Astrocyte of the spinal cord (primary cell): ENCODE results near the gene MFAP1.

ENCODE experiments used
- DNase-seq: peaks from one replicate; pipeline ENCODE4 v3.0.0; 2011; ENCODE audit warnings: low read depth, low spot score
- H3K4me3 ChIP-seq: 2 replicates; pipeline ENCODE4 v1.5.1; 2011; ENCODE audit warnings: low read depth, mild to moderate bottlenecking, low read length, moderate library complexity
- CTCF ChIP-seq: IDR thresholded peaks from 2 replicates; pipeline ENCODE4 v1.5.1; 2012; ENCODE audit warnings: low read depth, mild to moderate bottlenecking, low read length, inconsistent platforms
- in situ Hi-C: cut with HindIII; loops from 2 replicates; pipeline ENCODE4 v1.10.0; 2017; ENCODE audit warnings: low sequenced_read_pairs

The MFAP1 gene

GRCh38 chr15:43789409-43789808 lies 35.1 kb downstream of the MFAP1 start:
- in situ Hi-C loops = no loop called here
- TF ChIP-seq CTCF = no peak

GRCh38 chr15:43779016-43779415 lies 45.5 kb downstream of the MFAP1 start:
- in situ Hi-C loops = no loop called here
- no peak for DNase-seq
- no peak for TF ChIP-seq CTCF
- H3K4me3 ChIP-seq = no peak overlapping the region

More at GRCh38 chr15:43789409-43789808, 35.1 kb downstream of the MFAP1 start:
- no peak overlapping the region for H3K4me3 ChIP-seq
- DNase-seq = no peak

- peak overlapping the region; percentile 69 for H3K4me3 ChIP-seq
- in situ Hi-C loops = no loop called here
- DNase-seq = no peak
- TF ChIP-seq CTCF = peak; percentile 83
Observed at GRCh38 chr15:43777267-43777914, 47.1 kb downstream of the MFAP1 start.

GRCh38 chr15:43776718-43777266 lies 47.7 kb downstream of the MFAP1 start, which contains the start of gene ELL3:
Gene ELL3, minus strand, starts transcription at chr15:43776966. Its CDS starts 65 bp downstream, at chr15:43776901.
- DNase-seq = peak; percentile 79
- peak within 1 kb of the TSS; percentile 69 for H3K4me3 ChIP-seq
- in situ Hi-C loops = no loop called here
- no peak for TF ChIP-seq CTCF

- DNase-seq = no peak
- H3K4me3 ChIP-seq = peak overlapping the region; percentile 69
- in situ Hi-C loops = no loop called here
- TF ChIP-seq CTCF = no peak
Observed at GRCh38 chr15:43776101-43776717, 48.3 kb downstream of the MFAP1 start.

GRCh38 chr15:43775411-43775965 lies 49.0 kb downstream of the MFAP1 start:
- TF ChIP-seq CTCF = peak; percentile 41
- peak; percentile 43 for DNase-seq
- in situ Hi-C loops = no loop called here
- H3K4me3 ChIP-seq = no peak overlapping the region
